Measurements from ENCODE around the gene SLC8A2. TPM values are rescaled to one million over a fixed set of nuclear protein-coding genes. Genes with fewer than 3 reads are reported as not detected.

The SLC8A2 gene
- total and polyA plus RNA-seq, 10 of the 15 experiments (the other 5 are each of a cell fraction or from before 2014, with no cell fraction given) = not detected

DNA sequence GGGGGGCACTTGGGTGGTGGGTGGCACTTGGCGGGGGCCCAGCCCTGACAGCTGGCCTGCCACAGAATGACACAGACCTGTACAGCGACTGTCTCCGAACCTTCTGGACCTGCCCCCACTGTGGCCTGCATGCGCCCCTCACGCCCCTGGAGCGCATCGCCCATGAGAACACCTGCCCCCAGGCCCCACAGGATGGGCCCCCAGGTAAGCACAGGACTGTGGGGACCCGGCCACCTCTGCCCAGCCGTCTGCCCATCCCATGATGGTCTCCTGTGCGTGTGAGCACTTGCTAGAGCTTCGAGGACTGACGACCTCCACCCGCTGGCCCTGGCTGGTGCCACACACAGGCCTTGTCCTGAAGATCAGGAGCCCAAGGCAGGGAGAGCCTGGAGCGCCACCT, 90.6 kb downstream of the SLC8A2 start (continued):
- TF ChIP-seq MTA2 (IDR thresholded peaks at IDR 0.05; ENCODE audit: low read depth) (no peak), GABPA (IDR thresholded peaks at IDR 0.05; ENCODE audit: low read depth) (no peak), NR2C2 (IDR thresholded peaks at IDR 0.05; ENCODE audit: borderline replicate concordance, control insufficient read depth, insufficient read length, low read depth) (no peak), CHD2 (IDR thresholded peaks at IDR 0.05; ENCODE audit: borderline replicate concordance, low read depth, low read length) (no peak), TCF7 (IDR thresholded peaks at IDR 0.05; ENCODE audit: borderline replicate concordance) (no peak), SPI1 (IDR thresholded peaks at IDR 0.05; ENCODE audit: borderline replicate concordance, insufficient read depth, low read depth, low read length) (no peak), ZBTB40 (IDR thresholded peaks at IDR 0.05; ENCODE audit: borderline replicate concordance) (no peak), GATAD2B (conservative IDR thresholded peaks at IDR 0.05; ENCODE audit: low read depth) (no peak), TARDBP (IDR thresholded peaks at IDR 0.05; ENCODE audit: borderline replicate concordance) (no peak), PAX5 (IDR thresholded peaks at IDR 0.05; ENCODE audit: borderline replicate concordance, low read depth, low read length) (no peak)
- TF ChIP-seq, protein P1, sequence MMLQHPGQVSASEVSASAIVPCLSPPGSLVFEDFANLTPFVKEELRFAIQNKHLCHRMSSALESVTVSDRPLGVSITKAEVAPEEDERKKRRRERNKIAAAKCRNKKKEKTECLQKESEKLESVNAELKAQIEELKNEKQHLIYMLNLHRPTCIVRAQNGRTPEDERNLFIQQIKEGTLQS (IDR thresholded peaks at IDR 0.05; ENCODE audit: borderline replicate concordance, extremely low read depth, low read depth, low read length) = no peak
- TF ChIP-seq, protein P2, sequence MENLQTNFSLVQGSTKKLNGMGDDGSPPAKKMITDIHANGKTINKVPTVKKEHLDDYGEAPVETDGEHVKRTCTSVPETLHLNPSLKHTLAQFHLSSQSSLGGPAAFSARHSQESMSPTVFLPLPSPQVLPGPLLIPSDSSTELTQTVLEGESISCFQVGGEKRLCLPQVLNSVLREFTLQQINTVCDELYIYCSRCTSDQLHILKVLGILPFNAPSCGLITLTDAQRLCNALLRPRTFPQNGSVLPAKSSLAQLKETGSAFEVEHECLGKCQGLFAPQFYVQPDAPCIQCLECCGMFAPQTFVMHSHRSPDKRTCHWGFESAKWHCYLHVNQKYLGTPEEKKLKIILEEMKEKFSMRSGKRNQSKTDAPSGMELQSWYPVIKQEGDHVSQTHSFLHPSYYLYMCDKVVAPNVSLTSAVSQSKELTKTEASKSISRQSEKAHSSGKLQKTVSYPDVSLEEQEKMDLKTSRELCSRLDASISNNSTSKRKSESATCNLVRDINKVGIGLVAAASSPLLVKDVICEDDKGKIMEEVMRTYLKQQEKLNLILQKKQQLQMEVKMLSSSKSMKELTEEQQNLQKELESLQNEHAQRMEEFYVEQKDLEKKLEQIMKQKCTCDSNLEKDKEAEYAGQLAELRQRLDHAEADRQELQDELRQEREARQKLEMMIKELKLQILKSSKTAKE (IDR thresholded peaks at IDR 0.05; ENCODE audit: low read depth, poor library complexity, severe bottlenecking) = no peak
